ENCODE data around the gene TCEAL3. TPM values are rescaled to one million over a fixed set of nuclear protein-coding genes. Genes with fewer than 3 reads are reported as not detected.
"Not testable (repeated sequence)": the region's sequence is repeated elsewhere in the genome, so short reads cannot be mapped to it uniquely, and the experiment has no call there.

TCEAL3 gene
- total RNA-seq, 4 donors from 2014 or later, result 3.2 to 9.9 (median 4.8) TPM

GRCh38 chrX:103629318-103630170, 21.8 kb downstream of the TCEAL3 start:
- peak; percentile 28 to 64 (median 62) for DNase-seq
- TF ChIP-seq POLR2A (IDR thresholded peaks at IDR 0.05) (no peak), CTCF (IDR thresholded peaks at IDR 0.05) (peak in 1 of 6 experiments; percentile 31)
- Histone ChIP-seq H3K4me3 (peak overlapping the region; percentile 51 to 76 (median 60)), H3K27ac (peak overlapping the region; percentile 68 to 90 (median 81)), H3K27me3 (no peaks in the 10 kb centered on the region), H3K36me3 (no peaks in the 10 kb centered on the region), H3K9me3 (no peaks in the 10 kb centered on the region), H3K4me1 (no peaks in the 10 kb centered on the region)

DNA sequence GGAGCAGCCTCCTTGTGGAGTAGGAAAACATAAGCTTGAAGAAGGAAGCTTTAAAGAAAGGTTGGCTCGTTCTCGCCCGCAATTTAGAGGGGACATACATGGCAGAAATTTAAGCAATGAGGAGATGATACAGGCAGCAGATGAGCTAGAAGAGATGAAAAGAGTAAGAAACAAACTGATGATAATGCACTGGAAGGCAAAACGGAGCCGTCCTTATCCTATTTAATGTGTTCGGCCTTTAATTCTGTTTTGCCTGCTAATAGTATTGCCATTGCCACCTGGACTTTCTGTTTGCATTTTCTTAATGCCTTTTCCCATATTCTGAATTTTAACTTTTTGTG, 22.4 kb downstream of the TCEAL3 start:
- Histone ChIP-seq H3K27ac (peak overlapping the region; percentile 68 to 90 (median 81)), H3K4me3 (peak overlapping the region; percentile 51 to 76 (median 60)), H3K36me3 (no peaks in the 10 kb centered on the region), H3K27me3 (no peaks in the 10 kb centered on the region), H3K4me1 (no peaks in the 10 kb centered on the region), H3K9me3 (no peaks in the 10 kb centered on the region)
- no peak for DNase-seq
- TF ChIP-seq POLR2A (IDR thresholded peaks at IDR 0.05), result no peak
- no peak for TF ChIP-seq CTCF (IDR thresholded peaks at IDR 0.05)

DNA sequence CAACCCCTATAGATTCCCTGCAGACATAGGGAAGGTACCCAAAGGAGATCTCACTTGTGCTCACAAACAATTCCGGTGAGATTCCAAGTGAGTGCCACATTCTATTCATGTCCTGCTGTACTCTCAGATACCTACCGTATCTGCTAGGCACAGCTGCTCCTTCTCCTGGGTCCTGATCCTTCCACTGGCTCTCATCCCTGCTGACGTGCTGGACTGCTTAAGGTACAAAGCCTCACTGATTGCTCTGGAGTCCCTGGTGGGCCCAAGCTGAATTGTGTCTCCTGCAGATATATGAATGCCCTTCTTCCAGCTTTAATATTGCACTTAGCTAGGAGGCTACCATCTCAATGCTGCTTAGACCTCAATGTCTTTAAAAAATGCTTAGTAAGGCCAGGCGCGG, 23.4 kb downstream of the TCEAL3 start:
- no peak for DNase-seq
- H3K36me3 ChIP-seq, result no peaks in the 10 kb centered on the region
- TF ChIP-seq CTCF (IDR thresholded peaks at IDR 0.05) (no peak), POLR2A (IDR thresholded peaks at IDR 0.05) (no peak)
- H3K27me3 ChIP-seq, result no peaks in the 10 kb centered on the region
- H3K27ac ChIP-seq, result no peak overlapping the region
- no peak overlapping the region for H3K4me3 ChIP-seq
- no peaks in the 10 kb centered on the region for H3K4me1 ChIP-seq
- H3K9me3 ChIP-seq, result no peaks in the 10 kb centered on the region

DNA sequence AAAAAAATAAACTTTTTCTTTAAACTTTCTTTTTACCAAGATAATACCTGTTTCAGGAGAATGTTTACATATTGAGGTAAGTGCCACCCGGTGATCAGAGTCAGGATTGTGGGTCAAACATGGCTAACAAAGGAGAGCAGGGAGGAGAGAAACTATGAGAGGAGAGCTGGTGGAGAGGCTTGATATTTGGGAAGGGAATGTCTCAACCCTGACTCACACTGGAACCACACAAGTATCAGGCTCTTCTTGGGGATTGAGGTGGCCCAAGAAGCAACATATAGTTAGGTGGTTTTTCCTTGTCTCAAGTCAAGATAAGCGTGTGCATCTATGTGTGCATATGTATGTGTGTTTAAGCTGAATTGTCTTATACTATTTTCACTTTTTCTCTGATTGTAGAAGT, 27.7 kb downstream of the TCEAL3 start:
- Histone ChIP-seq H3K4me3 (no peak overlapping the region), H3K4me1 (no peaks in the 10 kb centered on the region), H3K36me3 (no peaks in the 10 kb centered on the region), H3K9me3 (no peaks in the 10 kb centered on the region), H3K27me3 (no peaks in the 10 kb centered on the region), H3K27ac (no peak overlapping the region)
- no peak for TF ChIP-seq CTCF (IDR thresholded peaks at IDR 0.05)
- no peak for TF ChIP-seq POLR2A (IDR thresholded peaks at IDR 0.05)
- DNase-seq, result no peak

DNA sequence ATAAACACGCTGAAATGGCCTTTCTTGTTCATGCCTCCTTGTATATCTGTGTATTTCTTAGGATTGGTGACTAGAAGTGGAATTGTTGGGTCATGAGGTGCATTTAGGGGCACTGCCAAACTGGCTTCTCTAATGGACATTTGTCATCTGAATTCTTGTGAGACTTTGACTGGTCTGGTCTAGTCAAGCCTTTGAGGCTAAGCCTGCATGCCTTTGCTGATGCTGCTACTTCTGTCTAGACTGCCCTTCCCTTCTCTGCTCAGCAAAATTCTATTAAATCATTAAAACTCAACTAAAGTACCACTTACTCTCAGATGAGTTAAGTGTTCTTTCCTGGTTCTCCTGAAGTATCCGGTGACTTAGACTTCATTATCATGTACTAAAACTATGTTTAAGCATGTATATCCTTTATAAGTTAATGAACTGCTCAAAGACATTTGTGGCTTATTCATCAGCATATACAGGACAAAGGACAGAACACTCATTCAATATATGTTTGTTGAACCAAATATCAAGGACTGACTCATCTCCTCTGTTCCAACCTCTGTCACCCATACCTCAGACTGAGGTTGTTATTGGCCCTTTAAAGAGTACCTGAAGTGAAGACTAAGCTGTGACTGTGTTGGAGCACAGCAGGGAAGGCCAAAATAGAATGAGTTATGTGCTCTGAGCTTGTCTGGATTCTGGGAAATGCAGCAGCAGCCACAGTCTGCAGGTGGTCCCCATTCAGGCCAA, 30.0 kb downstream of the TCEAL3 start:
- no peak for DNase-seq
- H3K4me3 ChIP-seq, result no peak overlapping the region
- H3K27me3 ChIP-seq, result no peaks in the 10 kb centered on the region
- H3K4me1 ChIP-seq, result no peaks in the 10 kb centered on the region
- H3K36me3 ChIP-seq, result no peaks in the 10 kb centered on the region
- H3K27ac ChIP-seq, result no peak overlapping the region
- no peaks in the 10 kb centered on the region for H3K9me3 ChIP-seq
- TF ChIP-seq CTCF (IDR thresholded peaks at IDR 0.05) (no peak), POLR2A (IDR thresholded peaks at IDR 0.05) (no peak)

GRCh38 chrX:103638479-103639346, 30.9 kb downstream of the TCEAL3 start:
- H3K27ac ChIP-seq, H3K9me3 ChIP-seq, H3K36me3 ChIP-seq, DNase-seq, H3K4me1 ChIP-seq, H3K27me3 ChIP-seq, H3K4me3 ChIP-seq: not testable (repeated sequence)

Data from Peyer's patch (tissue), 4 donors.